ENCODE data around the gene SORCS2. TPM values are rescaled to one million over a fixed set of nuclear protein-coding genes. Genes with fewer than 3 reads are reported as not detected.

The SORCS2 gene
- total RNA-seq, 1 donor from 2014 or later = 13.8 TPM

DNA sequence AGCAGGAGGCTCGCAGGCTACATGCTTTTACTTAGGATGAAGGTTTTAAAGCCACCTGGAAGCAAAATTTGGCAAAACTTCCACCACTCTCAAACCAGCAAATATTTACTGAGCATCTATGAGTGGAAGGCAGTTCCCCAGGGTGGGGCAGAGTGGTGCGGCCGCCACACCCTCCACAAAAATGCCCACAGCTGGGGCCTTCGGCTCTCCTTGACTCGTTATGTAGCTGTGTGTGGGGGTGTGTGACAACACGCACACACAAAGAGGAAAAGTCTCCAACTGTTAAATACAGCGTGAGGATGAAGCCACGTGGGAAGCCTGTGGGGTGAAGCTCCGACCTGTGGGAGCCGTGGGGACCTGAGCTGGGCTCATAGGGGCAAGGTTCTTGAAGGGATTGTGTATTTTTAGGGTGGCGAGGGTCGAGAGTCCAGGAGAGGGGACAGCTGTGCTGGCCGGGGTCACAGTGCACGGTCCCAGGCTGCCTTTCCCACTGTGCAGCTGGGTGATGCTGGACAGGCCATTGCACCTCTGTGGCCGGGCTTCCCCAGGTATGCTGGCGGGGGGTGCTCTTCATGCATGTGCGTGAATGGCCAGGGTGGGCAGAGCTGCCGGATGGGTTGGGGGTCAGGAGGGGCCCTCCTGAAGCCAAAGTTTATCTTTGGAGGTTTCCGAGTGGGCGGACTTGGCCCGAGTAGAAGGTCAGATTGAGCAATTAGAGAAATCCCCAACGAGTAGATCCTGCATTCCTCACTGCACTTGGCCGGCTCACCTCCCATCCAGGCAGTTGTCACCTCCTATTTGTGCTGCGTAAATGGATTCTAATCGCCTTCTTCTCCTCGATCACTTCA, 25.4 kb downstream of the SORCS2 start:
- peak; percentile 68 for DNase-seq (ENCODE audit: low read depth)
- no peaks in the 10 kb centered on the region for H3K36me3 ChIP-seq (ENCODE audit: insufficient read depth, low read length)
- no peak overlapping the region for H3K9ac ChIP-seq (ENCODE audit: low read length)
- no peak for TF ChIP-seq EZH2 (IDR thresholded peaks at IDR 0.05; ENCODE audit: insufficient read depth, low read length)
- TF ChIP-seq, protein P1, sequence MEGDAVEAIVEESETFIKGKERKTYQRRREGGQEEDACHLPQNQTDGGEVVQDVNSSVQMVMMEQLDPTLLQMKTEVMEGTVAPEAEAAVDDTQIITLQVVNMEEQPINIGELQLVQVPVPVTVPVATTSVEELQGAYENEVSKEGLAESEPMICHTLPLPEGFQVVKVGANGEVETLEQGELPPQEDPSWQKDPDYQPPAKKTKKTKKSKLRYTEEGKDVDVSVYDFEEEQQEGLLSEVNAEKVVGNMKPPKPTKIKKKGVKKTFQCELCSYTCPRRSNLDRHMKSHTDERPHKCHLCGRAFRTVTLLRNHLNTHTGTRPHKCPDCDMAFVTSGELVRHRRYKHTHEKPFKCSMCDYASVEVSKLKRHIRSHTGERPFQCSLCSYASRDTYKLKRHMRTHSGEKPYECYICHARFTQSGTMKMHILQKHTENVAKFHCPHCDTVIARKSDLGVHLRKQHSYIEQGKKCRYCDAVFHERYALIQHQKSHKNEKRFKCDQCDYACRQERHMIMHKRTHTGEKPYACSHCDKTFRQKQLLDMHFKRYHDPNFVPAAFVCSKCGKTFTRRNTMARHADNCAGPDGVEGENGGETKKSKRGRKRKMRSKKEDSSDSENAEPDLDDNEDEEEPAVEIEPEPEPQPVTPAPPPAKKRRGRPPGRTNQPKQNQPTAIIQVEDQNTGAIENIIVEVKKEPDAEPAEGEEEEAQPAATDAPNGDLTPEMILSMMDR (IDR thresholded peaks at IDR 0.05; ENCODE audit: insufficient read depth, low read depth, low read length) = no peak
- peaks cover 6% of the 10 kb centered on the region for H3K4me1 ChIP-seq (ENCODE audit: insufficient read depth, low read length)
- H3K27me3 ChIP-seq (ENCODE audit: insufficient read depth, low read length) = no peaks in the 10 kb centered on the region
- H2AFZ ChIP-seq (ENCODE audit: low read depth, low read length) = no peak overlapping the region
- H3K4me2 ChIP-seq (ENCODE audit: low read length) = no peak overlapping the region
- no peak for FAIRE-seq
- H3K27ac ChIP-seq (ENCODE audit: low read depth, low read length) = no peak overlapping the region
- Mint-ChIP-seq H3K36me3 (ENCODE audit: low read depth, unreplicated experiment) (peaks cover 25% of the 10 kb centered on the region), H3K4me3 (ENCODE audit: unreplicated experiment) (no peak overlapping the region), H3K4me1 (ENCODE audit: low read depth, unreplicated experiment) (peaks cover 21% of the 10 kb centered on the region), H3K9me3 (ENCODE audit: unreplicated experiment) (peaks cover 10% of the 10 kb centered on the region), H3K27me3 (ENCODE audit: low read depth, unreplicated experiment) (peaks cover 6% of the 10 kb centered on the region), H3K27ac (ENCODE audit: unreplicated experiment) (no peak overlapping the region)
- peaks cover 13% of the 10 kb centered on the region for H3K79me2 ChIP-seq (ENCODE audit: insufficient read depth, low read length)
- H3K9me3 ChIP-seq (ENCODE audit: insufficient read depth, low read depth, low read length) = peaks cover 9% of the 10 kb centered on the region
- peaks cover 17% of the 10 kb centered on the region for H4K20me1 ChIP-seq (ENCODE audit: insufficient read depth, low read length)
- no peak overlapping the region for H3K4me3 ChIP-seq (ENCODE audit: insufficient read depth, low read depth, low read length)

DNA sequence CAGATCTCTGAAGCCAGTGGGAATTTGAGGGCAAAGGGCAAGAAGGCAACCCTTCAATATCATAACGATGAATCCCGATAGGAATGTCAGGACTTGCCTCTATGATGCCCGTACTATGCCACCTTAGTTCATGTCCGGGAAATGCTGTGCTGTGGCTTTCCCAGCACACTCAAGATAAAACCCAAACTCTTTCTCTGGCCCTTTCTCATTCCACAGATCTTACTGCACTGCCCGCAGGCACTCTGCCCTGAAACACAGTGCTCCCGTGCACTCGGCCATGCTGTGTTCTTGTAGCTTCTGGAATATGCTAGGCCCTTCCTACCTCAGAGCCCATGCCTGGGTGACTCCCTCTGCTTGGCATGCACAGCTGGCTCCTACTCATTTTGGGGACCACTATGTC, 26.3 kb downstream of the SORCS2 start:
- H3K9ac ChIP-seq (ENCODE audit: low read length) = no peak overlapping the region
- H3K4me3 Mint-ChIP-seq (ENCODE audit: unreplicated experiment) = no peak overlapping the region

More for the DNA sequence above, 26.3 kb downstream of the SORCS2 start:
- FAIRE-seq = no peak
- Histone ChIP-seq H3K27me3 (ENCODE audit: insufficient read depth, low read length) (no peaks in the 10 kb centered on the region), H3K79me2 (ENCODE audit: insufficient read depth, low read length) (peaks cover 6% of the 10 kb centered on the region), H3K4me3 (ENCODE audit: insufficient read depth, low read depth, low read length) (no peak overlapping the region), H3K4me2 (ENCODE audit: low read length) (no peak overlapping the region), H2AFZ (ENCODE audit: low read depth, low read length) (no peak overlapping the region), H3K27ac (ENCODE audit: low read depth, low read length) (no peak overlapping the region), H3K9me3 (ENCODE audit: insufficient read depth, low read depth, low read length) (peaks cover 9% of the 10 kb centered on the region), H4K20me1 (ENCODE audit: insufficient read depth, low read length) (peaks cover 17% of the 10 kb centered on the region), H3K4me1 (ENCODE audit: insufficient read depth, low read length) (peaks cover 6% of the 10 kb centered on the region), H3K36me3 (ENCODE audit: insufficient read depth, low read length) (no peaks in the 10 kb centered on the region)
- no peak for DNase-seq (ENCODE audit: low read depth)
- H3K27ac Mint-ChIP-seq (ENCODE audit: unreplicated experiment) = no peak overlapping the region
- peaks cover 10% of the 10 kb centered on the region for H3K9me3 Mint-ChIP-seq (ENCODE audit: unreplicated experiment)
- peaks cover 21% of the 10 kb centered on the region for H3K36me3 Mint-ChIP-seq (ENCODE audit: low read depth, unreplicated experiment)
- TF ChIP-seq, protein P1 (IDR thresholded peaks at IDR 0.05; ENCODE audit: insufficient read depth, low read depth, low read length) = no peak
- TF ChIP-seq EZH2 (IDR thresholded peaks at IDR 0.05; ENCODE audit: insufficient read depth, low read length) = no peak
- H3K4me1 Mint-ChIP-seq (ENCODE audit: low read depth, unreplicated experiment) = peaks cover 26% of the 10 kb centered on the region
- peaks cover 6% of the 10 kb centered on the region for H3K27me3 Mint-ChIP-seq (ENCODE audit: low read depth, unreplicated experiment)

All from astrocyte (in vitro differentiated cells and primary cell).